Mucosa of rectum (tissue), 2 donors: Measurements from ENCODE around the gene UBE2L6.
A peak's percentile ranks its signal among the peaks of the same experiment; 100 is the strongest.

Experiments used
- H3K27ac ChIP-seq, 2 donors: one replicate each; pipeline ENCODE4 v1.7.0; 2013; ENCODE audit warnings: inconsistent platforms in 2 of 2, low read depth in 2 of 2, low read length in 2 of 2
- H3K27me3 ChIP-seq, 2 donors: one replicate each; pipeline ENCODE4 v1.7.0; 2013; ENCODE audit warnings: low read length in 2 of 2; ENCODE audit not compliant: control insufficient read depth in 2 of 2, insufficient read depth in 2 of 2
- H3K36me3 ChIP-seq, 2 donors: one replicate each; pipeline ENCODE4 v1.7.0; 2013; ENCODE audit warnings: low read length in 2 of 2; ENCODE audit not compliant: control insufficient read depth in 2 of 2, insufficient read depth in 2 of 2
- H3K4me1 ChIP-seq, 2 donors: one replicate each; pipeline ENCODE4 v1.7.0; 2013; ENCODE audit warnings: low read length in 2 of 2, mild to moderate bottlenecking in 1 of 2; ENCODE audit not compliant: control insufficient read depth in 2 of 2, insufficient read depth in 2 of 2
- H3K4me3 ChIP-seq, 2 donors: one replicate each; pipeline ENCODE4 v1.7.0; 2013; ENCODE audit warnings: low read length in 2 of 2
- H3K9ac ChIP-seq, 2 donors: one replicate each; pipeline ENCODE4 v1.7.0; 2013; ENCODE audit warnings: low read length in 2 of 2, low read depth in 1 of 2, mild to moderate bottlenecking in 1 of 2
- H3K9me3 ChIP-seq, 2 donors: one replicate each; pipeline ENCODE4 v1.7.0; 2013; ENCODE audit warnings: low read length in 2 of 2; ENCODE audit not compliant: control insufficient read depth in 2 of 2
- donor health status: healthy.
- donor health status: Normal muscosa, but diverticular disease.

Gene UBE2L6

DNA sequence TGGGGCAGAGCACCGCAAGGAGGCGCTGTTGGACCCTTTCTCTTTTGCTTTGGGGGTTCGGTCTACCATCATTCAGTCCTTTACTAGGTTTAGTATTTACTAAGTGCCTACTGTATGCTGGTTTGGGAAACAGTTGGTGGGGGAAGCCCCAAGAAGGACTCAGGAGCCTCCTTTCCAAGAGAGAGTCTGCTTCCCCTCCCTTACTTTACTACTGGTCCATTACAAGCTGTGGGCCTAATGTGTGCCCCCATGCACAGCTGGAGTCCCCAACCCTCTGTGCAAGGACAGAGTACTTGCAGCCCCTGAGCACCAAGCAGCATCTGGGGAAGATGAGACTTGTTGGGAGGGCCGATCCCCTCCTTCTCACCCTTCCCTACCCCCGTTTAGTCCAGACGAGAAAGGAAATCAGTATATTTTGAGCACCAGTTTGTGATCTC is 876 bp upstream of the UBE2L6 start:
- no peaks in the 10 kb centered on the region for H3K36me3 ChIP-seq
- H3K9me3 ChIP-seq = no peaks in the 10 kb centered on the region
- peak overlapping the region; percentile 77 to 83 for H3K9ac ChIP-seq
- H3K27me3 ChIP-seq = no peaks in the 10 kb centered on the region
- peak overlapping the region; percentile 87 to 91 for H3K4me3 ChIP-seq
- peaks cover 0 to 15% of the 10 kb centered on the region in 2 donors for H3K4me1 ChIP-seq
- H3K27ac ChIP-seq = peak overlapping the region; percentile 60 to 84

DNA sequence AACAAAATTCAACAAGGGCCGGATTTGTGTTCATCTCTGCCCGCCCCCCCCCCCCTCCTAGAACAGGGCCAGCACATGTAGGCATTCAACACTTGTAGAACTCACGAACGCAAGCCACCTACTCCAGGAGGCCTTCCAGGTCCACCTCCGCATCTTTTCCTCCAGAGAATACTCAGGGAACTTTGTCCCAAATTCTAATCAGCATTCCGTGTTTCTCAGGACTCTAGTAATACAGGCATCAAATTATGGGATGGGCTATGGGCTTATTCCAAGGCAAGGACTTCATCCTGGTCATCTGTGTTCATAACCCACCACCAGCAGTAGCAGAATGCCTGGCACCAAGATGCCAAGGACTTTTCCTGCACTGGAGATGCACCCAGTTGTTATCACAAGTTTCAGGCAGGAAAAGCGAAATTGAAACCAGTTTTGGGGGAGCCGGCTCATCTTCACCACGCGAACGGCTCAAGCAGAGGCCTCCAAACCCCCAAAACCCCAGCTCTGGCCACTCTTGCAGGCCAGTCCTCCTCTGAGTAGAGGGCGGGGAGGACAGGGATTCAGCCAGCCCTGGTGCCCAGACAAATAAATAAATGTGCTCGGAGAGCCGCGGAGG is 462 bp downstream of the UBE2L6 start:
- Histone ChIP-seq H3K9ac (peak overlapping the region; percentile 74 to 79), H3K4me1 (peaks cover 0 to 15% of the 10 kb centered on the region in 2 donors), H3K4me3 (peak overlapping the region; percentile 87 to 91), H3K27ac (peak overlapping the region; percentile 83 to 84), H3K27me3 (no peaks in the 10 kb centered on the region), H3K36me3 (no peaks in the 10 kb centered on the region), H3K9me3 (no peaks in the 10 kb centered on the region)

DNA sequence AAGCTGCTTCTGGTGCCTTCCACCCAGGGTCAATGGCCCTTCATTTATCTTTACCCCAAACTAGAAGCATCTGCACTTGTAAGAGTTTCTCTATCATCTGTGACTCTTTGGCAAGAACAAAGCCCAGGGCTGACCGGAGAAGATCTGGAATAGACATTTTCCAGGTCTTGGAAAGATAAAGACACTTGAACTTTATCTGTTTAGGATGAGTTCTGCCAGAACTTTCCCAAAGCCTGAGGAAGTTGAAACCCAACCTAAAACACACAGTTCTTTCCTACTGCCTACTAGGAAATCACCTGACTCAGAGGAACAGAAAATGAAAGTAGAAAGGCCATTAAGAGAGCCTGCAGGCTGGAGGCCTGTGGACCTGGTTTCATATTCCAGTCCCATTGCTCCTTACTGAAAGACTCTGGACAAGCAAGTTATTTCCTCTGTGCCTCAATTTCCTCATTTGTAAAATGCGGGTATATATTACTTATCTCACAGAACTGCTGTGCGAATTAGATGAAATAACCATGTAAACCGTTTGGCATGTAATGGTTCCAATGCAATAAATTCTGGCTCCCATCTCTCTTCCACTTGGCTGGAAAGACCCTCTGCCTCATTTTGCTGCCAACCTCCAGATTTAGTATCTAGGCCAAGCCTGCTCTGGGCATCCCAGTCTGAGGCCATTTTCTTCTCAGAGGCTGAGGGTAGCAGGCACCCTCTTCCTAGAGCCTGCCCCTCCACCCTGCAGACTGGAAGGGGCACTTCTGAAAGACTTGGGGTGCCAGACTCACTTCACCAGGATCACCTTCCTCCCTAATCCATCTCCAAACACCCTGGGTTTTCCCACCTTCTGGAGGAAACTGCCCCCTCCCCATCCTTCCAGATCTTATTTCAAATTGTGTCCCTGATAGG is 1.2 kb downstream of the UBE2L6 start:
- H3K9ac ChIP-seq = peak overlapping the region; percentile 20 to 46
- peak overlapping the region; percentile 83 to 84 for H3K27ac ChIP-seq
- no peaks in the 10 kb centered on the region for H3K27me3 ChIP-seq
- H3K36me3 ChIP-seq = no peaks in the 10 kb centered on the region
- no peaks in the 10 kb centered on the region for H3K9me3 ChIP-seq
- peak overlapping the region; percentile 60 to 91 for H3K4me3 ChIP-seq
- peaks cover 0 to 15% of the 10 kb centered on the region in 2 donors for H3K4me1 ChIP-seq

DNA sequence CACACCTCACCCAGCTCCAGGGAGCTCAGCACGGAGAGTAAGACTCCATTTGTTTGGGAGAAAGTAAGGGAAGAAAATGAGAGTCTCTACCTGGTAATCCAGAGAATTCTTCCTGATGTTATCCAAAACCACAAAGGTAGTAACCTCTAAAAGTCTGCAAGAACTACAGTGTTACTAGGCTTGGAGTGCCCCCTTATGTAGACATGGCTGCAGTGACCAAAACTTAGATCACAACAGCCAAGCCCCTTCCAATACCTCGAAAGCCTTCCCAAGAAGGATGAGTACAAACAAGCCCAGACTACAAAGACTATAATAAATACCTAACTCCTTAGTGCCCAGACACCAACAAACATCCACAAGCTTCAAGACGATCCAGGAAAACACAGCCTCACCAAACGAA is 4.9 kb downstream of the UBE2L6 start:
- Histone ChIP-seq H3K4me1 (peaks cover 0 to 13% of the 10 kb centered on the region in 2 donors), H3K36me3 (peaks cover 9 to 11% of the 10 kb centered on the region in 2 donors), H3K9ac (no peak overlapping the region), H3K4me3 (no peak overlapping the region), H3K27me3 (no peaks in the 10 kb centered on the region), H3K27ac (no peak overlapping the region), H3K9me3 (no peaks in the 10 kb centered on the region)

DNA sequence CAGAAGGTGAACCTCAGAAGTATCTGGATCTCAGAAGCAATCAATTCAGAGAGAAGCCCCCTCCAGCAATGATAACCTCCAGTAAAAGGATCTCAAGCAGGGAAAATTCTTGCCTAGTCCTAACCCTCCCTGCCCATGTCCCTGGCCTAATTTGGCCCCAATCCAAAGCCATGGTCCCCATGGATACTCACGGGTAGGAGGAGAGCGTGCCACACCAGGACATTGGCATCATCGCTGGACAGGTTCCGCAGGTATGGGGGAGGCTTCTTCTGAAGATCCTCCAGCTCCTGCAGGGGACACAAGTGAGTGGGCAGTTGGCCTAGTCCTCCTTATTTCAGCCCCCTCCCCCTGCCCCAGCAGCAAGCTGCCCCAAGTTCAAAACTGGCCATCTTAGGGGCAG is 7.3 kb downstream of the UBE2L6 start:
- H3K36me3 ChIP-seq = peaks cover 9 to 25% of the 10 kb centered on the region in 2 donors
- no peaks in the 10 kb centered on the region for H3K9me3 ChIP-seq
- H3K9ac ChIP-seq = no peak overlapping the region
- H3K4me3 ChIP-seq = no peak overlapping the region
- no peaks in the 10 kb centered on the region for H3K27me3 ChIP-seq
- H3K4me1 ChIP-seq = no peaks in the 10 kb centered on the region
- no peak overlapping the region for H3K27ac ChIP-seq

DNA sequence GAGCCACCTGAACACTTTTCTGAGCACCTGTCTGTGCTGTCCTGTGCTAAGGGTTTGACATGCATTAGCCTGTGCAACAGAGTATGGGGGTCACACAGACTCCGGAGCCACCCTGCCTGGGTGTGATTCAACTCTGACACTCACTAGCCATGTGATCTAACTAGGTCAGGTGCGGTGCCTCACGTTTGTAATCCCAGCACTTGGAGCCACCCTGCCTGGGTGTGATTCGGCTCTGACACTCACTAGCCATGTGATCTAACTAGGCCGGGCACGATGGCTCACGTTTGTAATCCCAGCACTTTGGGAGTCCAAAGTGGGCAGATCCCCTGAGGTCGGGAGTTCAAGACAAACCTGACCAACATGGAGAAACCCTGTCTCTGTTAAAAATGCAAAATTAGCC is 11.4 kb downstream of the UBE2L6 start:
- H3K4me1 ChIP-seq = no peaks in the 10 kb centered on the region
- H3K27ac ChIP-seq = no peak overlapping the region
- H3K36me3 ChIP-seq = peaks cover 31 to 59% of the 10 kb centered on the region in 2 donors
- H3K27me3 ChIP-seq = no peaks in the 10 kb centered on the region
- no peak overlapping the region for H3K9ac ChIP-seq
- H3K4me3 ChIP-seq = no peak overlapping the region
- no peaks in the 10 kb centered on the region for H3K9me3 ChIP-seq

DNA sequence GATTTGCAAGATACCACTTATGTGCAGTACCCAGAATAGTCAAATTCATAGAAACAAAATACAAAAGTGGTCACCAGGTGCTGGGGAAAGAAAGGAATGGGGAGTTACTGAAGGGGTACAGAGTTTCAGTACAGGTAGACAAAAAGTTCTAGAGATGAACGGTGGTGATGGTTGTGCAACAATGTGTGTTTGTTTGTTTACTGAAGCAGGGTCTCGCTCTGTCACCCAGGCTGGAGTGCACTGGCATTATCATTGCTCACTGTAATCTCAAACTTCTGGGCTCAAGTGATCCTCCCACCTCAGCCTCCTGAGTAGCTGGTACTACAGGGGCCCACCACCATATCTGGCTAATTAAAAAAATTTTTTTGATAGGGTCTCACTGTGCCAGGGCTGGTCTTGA is 12.1 kb downstream of the UBE2L6 start:
- peaks cover 32 to 61% of the 10 kb centered on the region in 2 donors for H3K36me3 ChIP-seq
- H3K27ac ChIP-seq = no peak overlapping the region
- no peaks in the 10 kb centered on the region for H3K9me3 ChIP-seq
- H3K4me1 ChIP-seq = no peaks in the 10 kb centered on the region
- H3K9ac ChIP-seq = no peak overlapping the region
- H3K27me3 ChIP-seq = no peaks in the 10 kb centered on the region
- H3K4me3 ChIP-seq = no peak overlapping the region

DNA sequence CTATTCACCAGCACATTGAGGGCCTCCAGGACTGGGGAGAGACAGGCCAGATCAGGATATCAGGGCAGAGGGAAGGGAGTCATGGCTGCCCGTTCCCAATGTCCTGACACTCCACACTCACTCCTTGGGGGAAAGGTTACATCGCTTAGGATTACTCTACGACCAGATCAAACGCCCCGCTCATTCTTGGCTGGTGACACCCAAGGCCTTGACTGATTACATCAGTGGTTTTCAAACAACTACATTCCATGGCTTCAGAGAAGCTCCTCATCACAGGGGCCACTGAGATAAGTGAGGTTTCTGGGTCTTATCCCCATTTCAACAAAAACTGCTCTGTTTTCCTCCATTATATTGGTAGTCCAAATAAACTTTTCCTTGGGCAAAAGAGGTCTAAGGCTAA is 15.0 kb downstream of the UBE2L6 start:
- Histone ChIP-seq H3K36me3 (peaks cover 28 to 57% of the 10 kb centered on the region in 2 donors), H3K4me3 (no peak overlapping the region), H3K9me3 (no peaks in the 10 kb centered on the region), H3K27ac (no peak overlapping the region), H3K9ac (no peak overlapping the region), H3K27me3 (no peaks in the 10 kb centered on the region), H3K4me1 (peaks cover 0 to 2% of the 10 kb centered on the region in 2 donors)

DNA sequence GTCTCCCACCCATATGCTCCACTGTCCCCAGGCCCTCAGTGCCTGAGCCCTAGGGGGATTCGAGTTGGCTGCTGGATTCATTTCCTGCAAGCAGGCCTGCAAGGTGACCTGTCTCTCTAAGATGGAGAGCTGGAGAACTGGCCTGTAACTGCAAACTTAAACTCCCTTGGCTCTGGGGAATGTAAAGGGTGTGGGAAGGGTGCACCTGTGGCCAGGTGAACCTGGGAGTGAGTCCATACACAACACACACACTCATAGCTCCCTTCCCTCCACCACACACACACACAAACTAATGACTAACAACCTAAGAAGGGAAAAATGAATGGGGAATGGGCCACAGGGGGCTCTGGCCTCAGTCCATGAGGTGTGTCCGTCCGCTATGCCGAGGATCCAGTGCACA is 15.5 kb downstream of the UBE2L6 start:
- no peak overlapping the region for H3K4me3 ChIP-seq
- peaks cover 28 to 55% of the 10 kb centered on the region in 2 donors for H3K36me3 ChIP-seq
- no peaks in the 10 kb centered on the region for H3K9me3 ChIP-seq
- no peak overlapping the region for H3K9ac ChIP-seq
- peaks cover 0 to 2% of the 10 kb centered on the region in 2 donors for H3K4me1 ChIP-seq
- H3K27ac ChIP-seq = no peak overlapping the region
- no peaks in the 10 kb centered on the region for H3K27me3 ChIP-seq

DNA sequence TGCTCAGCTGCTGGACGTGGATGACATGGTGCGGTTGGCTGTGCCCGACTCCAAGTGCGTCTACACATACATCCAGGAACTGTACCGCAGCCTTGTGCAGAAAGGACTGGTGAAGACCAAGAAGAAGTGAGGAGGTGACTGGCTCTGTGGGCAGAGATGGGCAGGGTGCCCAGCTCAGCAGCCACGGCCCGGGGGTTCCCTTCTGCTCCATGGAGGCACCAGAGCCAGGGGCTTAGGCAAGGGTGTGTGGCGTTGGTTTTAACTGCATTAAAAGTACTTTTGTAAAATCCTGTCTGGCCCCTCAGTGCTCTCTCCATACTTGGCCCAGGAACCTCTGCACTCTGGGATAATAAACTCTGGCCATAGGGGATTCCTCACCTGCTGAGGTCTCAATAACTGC is 17.5 kb downstream of the UBE2L6 start:
- Histone ChIP-seq H3K9ac (no peak overlapping the region), H3K27me3 (no peaks in the 10 kb centered on the region), H3K9me3 (no peaks in the 10 kb centered on the region), H3K4me1 (peaks cover 0 to 2% of the 10 kb centered on the region in 2 donors), H3K36me3 (peaks cover 28 to 43% of the 10 kb centered on the region in 2 donors), H3K27ac (no peak overlapping the region), H3K4me3 (no peak overlapping the region)
